HL-60/S4 (cell line): ENCODE results near the gene MRNIP.

Experiments used
- in situ Hi-C: fragments of 300-500 bp; cut with MboI; formaldehyde crosslinking; loops from 2 replicates; pipeline ENCODE4 v1.14.3; 2022; ENCODE audit warnings: low sequenced_read_pairs

Gene MRNIP

DNA sequence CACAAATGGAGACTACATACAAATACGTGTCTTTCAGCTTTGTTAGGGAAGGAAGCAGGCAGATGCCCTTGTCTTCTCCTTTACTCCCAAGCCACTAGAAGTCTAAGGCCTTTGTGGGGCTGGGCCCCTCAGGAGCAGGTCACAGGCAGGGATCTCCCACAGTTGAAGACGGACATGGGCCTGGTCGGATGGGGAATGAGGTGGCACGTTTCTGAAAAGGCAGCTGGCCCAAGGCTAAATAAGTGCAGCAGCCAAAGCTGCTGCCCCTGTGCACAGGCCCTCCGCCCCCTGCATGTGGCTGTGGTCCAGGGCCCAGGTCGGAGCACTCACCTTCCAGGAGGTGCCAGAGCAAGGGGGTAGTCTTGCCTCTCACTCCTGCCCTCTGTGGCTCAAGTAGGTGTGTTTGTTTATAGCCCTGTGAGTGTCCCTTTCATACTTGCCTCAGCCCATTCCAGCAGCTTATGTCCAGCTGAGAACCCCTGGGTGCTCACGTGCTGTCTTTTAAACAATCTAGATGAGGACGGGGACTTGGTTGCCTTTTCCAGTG lies 36.1 kb downstream of the MRNIP start:
- in situ Hi-C loops, result loop anchor here (25.0 kb wide), 1 partner anchor 265 kb away; no protein-coding TSS in a partner anchor

GRCh38 chr5:179822059-179822432 lies 36.6 kb downstream of the MRNIP start:
- in situ Hi-C loops, result loop anchor here (25.0 kb wide), 1 partner anchor 265 kb away; no protein-coding TSS in a partner anchor

GRCh38 chr5:179821298-179822058 lies 37.1 kb downstream of the MRNIP start:
- in situ Hi-C loops, result loop anchor here (25.0 kb wide), 1 partner anchor 266 kb away; no protein-coding TSS in a partner anchor

DNA sequence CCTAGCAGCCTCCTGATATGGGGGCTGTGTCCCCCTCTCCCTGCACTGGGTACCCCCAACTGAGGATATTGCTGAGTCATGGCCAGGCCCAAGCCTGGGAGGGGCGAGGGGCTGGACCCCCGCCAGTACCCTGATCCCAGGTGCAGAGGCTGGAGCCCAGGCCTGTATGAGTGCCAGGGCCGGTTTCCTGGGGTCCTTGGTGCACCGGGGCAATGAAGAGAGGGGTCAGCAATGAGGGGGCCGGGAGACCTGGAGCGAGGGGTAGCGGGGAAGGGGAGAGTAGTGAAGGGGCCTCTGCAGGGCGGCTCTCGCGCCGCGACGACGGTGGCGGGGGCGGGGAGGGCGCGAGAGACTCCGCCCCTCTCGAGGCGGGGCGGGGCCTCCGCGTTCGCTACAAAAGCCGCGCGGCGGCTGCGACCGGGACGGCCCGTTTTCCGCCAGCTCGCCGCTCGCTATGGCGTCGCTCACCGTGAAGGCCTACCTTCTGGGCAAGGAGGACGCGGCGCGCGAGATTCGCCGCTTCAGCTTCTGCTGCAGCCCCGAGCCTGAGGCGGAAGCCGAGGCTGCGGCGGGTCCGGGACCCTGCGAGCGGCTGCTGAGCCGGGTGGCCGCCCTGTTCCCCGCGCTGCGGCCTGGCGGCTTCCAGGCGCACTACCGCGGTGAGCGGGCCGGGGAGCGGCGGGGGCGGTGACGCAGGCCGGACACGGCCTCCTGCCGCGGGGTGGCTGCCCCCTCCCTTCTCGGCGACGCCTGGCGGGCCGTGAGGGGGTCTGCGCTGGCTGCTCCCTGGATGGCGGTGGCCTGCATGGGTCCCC lies 37.9 kb downstream of the MRNIP start, which contains the start of gene SQSTM1:
Gene SQSTM1, plus strand, starts transcription at position 423 of the 815 bp plus-strand sequence. Its CDS starts 32 bp downstream, at position 455.
- in situ Hi-C loops, result loop anchor here (25.0 kb wide), 1 partner anchor 267 kb away; no protein-coding TSS in a partner anchor

DNA sequence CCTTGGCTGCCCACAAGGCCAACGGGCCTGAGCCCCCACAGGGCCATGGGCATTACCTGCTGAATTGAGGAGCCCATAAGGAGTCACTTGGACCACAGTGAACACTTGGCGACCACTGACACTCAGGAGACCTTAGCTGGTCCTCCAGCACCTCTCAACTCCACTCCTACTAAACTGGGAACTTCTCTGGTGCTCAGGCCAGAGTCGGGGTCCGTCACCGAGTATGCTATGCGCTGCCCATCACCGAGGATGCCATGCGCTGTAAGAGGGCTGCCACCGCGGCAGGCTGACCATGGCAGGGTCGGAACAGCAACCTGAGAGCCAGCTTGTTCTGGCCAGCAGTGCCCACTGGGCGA lies 38.5 kb downstream of the MRNIP start:
- in situ Hi-C loops, result loop anchor here (25.0 kb wide), 1 partner anchor 267 kb away; no protein-coding TSS in a partner anchor

DNA sequence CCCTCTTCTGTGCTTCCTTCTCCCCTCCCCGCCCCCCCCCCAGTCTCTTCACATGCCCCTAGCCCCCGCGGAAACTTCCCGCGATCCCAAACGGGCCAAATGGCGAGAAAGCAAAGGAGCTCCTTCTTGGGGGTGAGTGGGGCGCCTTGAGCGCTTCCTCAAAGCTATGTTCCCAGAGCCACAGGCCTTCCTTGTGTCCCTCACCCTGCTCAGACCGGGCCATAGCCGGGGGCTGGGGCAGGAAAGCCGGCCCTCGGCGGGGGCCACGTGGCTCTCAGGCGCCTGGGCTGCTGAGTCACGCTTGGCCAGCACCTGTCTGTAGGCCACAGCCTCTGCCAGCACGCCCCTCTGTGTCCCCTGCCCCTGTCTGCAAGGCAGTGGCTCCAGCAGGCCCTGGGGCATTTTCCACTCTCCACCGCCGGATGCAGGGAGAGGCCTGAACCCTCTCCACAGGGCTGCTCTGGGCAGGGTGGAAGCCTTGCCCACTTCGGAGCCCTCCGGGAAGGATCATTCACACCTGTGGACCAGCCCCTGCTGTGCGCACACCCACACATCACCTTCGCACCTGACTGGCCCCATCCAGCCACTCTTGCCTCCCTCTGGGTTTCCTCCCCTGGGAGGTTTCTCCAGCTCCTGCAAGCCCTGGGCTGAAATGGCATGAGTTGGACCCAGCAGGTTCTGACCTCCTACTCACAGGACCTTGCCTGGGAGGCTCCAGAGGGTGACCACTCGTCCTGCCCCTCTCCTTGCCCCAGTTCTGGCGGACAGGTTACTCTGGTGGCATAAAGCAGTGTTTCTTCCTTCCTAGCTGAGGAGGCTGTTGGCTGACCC lies 39.1 kb downstream of the MRNIP start:
- in situ Hi-C loops, result loop anchor here (25.0 kb wide), 1 partner anchor 268 kb away; no protein-coding TSS in a partner anchor

GRCh38 chr5:179818746-179819295 lies 39.8 kb downstream of the MRNIP start:
- in situ Hi-C loops, result loop anchor here (25.0 kb wide), 1 partner anchor 268 kb away; no protein-coding TSS in a partner anchor

DNA sequence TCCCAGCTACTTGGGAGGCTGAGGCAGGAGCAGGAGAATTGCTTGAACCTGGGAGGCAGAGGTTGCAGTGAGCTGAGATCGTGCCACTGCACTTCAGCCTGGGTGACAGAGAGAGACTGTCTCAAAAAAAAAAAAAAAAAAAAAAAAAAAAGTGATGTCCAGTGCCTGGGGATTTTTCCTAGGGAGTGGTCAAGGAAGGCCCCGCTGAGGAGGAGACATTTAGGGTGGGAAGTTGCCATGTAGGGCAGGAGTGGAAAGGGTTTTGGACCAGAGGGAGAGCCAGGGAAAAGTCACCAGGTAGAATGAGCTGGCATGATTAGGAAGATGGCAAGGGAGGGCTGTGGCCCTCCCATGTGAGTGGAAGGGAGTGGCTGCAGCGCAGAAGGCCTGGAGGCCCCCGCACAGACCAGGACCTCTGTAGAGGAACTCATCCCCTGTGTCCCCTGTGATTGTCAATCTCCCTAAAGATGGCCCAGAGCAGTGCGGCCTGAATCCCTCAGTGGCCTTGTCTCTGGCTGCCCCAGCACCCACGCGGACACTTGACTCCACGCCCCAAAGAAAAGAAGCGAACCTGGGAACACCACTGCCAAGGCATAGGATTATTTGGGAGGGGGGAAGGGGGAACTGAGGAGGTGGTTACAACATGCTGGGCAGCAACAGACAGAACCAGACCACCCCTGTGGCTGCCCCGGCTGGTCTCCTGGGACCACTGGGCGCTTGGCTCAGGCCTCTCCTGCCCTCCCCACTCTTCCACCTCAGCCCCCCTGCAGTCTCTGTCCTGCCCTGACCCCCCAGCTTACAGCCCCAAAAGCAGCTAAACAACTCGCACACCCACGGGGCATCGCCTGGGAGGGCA lies 40.5 kb downstream of the MRNIP start:
- in situ Hi-C loops, result loop anchor here (25.0 kb wide), 1 partner anchor 269 kb away; no protein-coding TSS in a partner anchor

DNA sequence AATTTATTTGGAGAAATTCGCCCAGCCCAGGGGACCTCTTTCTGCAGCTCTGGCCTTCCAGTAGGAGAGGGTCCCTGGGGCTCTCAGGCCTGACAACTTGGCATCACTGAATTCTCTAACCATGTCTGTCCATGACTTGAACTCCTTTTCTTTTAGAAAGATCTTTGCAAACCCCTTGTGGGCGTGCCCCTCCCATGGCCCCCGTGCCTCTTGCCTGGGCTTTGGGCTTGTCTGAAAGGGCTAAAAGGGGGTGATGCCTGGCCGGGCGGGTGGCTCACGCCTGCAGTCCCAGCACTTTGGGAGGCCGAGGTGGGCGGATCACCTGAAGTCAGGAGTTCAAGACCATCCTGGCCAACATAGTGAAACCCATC lies 41.2 kb downstream of the MRNIP start:
- in situ Hi-C loops, result loop anchor here (25.0 kb wide), 1 partner anchor 270 kb away; no protein-coding TSS in a partner anchor

- in situ Hi-C loops, result loop anchor here (25.0 kb wide), 1 partner anchor 270 kb away; no protein-coding TSS in a partner anchor
These were observed 41.7 kb downstream of the MRNIP start for GRCh38 chr5:179816796-179817469.

- in situ Hi-C loops, result loop anchor here (25.0 kb wide), 1 partner anchor 271 kb away; no protein-coding TSS in a partner anchor
These were observed 42.2 kb downstream of the MRNIP start for GRCh38 chr5:179816401-179816795.

DNA sequence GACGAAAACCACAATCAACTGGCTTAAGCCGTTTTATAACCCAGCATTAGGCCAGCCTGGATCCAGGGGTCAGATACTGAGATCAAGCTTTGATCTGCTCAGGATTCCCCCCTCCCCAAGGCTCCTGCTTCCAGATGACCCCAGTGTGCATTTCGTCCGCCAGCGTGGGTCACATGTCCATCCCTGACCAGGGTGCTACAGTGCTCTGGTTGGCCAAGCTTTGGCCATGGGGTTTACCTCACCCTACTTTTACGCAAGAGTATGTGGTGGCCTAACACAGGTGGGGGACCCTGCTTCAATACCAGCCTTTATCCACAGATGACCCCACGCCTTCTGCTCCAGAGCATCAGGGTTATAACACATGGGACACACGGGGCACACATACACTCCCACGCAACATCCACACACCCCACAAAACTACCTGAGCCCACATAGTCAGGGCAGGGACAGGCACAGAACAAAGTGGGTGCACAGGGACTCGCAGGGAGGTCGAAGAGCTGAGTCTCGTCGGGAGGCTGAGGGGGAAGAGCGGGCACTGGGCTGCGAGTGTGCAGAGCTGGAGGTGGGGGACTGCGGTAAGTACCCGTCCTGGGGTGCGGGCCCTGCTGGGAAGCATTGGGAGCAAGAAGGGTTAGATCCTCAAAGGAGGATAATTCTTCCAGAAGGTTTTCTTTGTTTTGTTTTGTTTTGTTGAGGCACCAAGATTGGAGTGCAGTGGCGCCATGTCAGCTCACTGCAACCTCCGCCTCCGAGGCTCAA lies 42.9 kb downstream of the MRNIP start:
- in situ Hi-C loops, result loop anchor here (25.0 kb wide), 1 partner anchor 272 kb away; no protein-coding TSS in a partner anchor

DNA sequence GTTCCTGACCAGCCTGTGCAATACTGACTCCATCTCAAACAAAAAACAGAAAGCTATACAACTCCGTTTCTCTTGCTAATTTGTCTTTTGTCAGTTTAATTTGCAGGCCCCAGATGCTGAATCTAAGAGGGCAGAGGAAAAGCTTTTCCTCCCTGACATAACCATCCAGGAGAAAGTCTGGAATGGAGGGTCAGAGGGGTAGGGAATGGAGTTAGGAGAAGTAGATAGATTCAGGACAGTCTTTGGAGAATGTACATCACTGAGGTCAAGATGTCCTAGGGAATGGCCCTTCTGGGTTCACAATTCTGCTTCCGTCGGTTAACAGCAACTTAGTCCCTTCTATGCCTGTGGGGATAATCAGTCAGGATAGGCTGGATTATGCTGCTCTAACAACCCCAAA lies 44.5 kb downstream of the MRNIP start:
- in situ Hi-C loops, result loop anchor here (25.0 kb wide), 1 partner anchor 273 kb away; no protein-coding TSS in a partner anchor

DNA sequence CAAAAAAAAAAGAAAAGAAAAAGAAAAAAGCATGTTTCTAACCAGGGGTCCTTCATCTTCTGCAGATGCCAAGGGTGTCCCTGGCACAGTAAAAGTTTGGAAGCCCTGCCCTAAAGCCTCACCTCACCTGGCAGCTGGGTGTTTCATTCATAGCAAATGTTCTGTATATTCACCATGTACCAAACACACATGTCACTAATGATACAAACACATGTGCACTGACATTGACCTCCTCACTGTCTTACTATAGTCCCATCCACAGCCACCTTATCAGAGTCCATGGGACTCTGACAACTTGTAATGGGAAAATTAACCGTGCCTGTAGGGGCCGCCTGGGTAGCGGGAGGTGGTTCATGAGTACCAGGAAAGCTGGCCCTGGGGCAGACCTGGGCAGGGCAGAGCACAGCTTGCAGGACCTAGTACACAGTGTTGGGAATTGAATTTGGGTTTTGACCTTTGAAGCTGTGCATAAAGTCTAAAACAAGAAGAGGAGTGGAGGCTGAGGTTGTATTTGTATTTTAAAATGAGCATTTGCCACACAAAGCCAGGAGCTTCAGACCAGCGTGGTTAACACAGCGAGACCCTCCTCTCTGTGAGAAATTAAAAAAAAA lies 45.5 kb downstream of the MRNIP start:
- in situ Hi-C loops, result loop anchor here (25.0 kb wide), 1 partner anchor 274 kb away; no protein-coding TSS in a partner anchor

GRCh38 chr5:179812135-179812825 lies 46.3 kb downstream of the MRNIP start:
- in situ Hi-C loops, result loop anchor here (25.0 kb wide), 1 partner anchor 275 kb away; no protein-coding TSS in a partner anchor
